ENCODE results near the gene OVOL3.

- TF ChIP-seq, protein P1, sequence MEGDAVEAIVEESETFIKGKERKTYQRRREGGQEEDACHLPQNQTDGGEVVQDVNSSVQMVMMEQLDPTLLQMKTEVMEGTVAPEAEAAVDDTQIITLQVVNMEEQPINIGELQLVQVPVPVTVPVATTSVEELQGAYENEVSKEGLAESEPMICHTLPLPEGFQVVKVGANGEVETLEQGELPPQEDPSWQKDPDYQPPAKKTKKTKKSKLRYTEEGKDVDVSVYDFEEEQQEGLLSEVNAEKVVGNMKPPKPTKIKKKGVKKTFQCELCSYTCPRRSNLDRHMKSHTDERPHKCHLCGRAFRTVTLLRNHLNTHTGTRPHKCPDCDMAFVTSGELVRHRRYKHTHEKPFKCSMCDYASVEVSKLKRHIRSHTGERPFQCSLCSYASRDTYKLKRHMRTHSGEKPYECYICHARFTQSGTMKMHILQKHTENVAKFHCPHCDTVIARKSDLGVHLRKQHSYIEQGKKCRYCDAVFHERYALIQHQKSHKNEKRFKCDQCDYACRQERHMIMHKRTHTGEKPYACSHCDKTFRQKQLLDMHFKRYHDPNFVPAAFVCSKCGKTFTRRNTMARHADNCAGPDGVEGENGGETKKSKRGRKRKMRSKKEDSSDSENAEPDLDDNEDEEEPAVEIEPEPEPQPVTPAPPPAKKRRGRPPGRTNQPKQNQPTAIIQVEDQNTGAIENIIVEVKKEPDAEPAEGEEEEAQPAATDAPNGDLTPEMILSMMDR (IDR thresholded peaks at IDR 0.05) = no peak
- no peak for TF ChIP-seq POLR2AphosphoS5 (IDR thresholded peaks at IDR 0.05)
- TF ChIP-seq POLR2A (IDR thresholded peaks at IDR 0.05) = no peak
These were observed 18.4 kb upstream of the OVOL3 start for GRCh38 chr19:36092566-36092965.

All from prostate gland (tissue), 2 donors.